22Rv1 (cell line): Measurements from ENCODE around the gene RTL1.

ENCODE experiments used
- CTCF ChIP-seq: fragments of 450-650 bp; IDR thresholded peaks from 2 replicates; pipeline ENCODE4 v1.5.1; 2017; ENCODE audit warnings: mild to moderate bottlenecking
- ZFX ChIP-seq: fragments of 450-650 bp; IDR thresholded peaks from 2 replicates; pipeline ENCODE4 v1.6.1; 2017; ENCODE audit warnings: antibody characterized with exemption, borderline replicate concordance

GRCh38 chr14:100836311-100836805, 67.2 kb downstream of the RTL1 start:
- TF ChIP-seq CTCF = no peak
- TF ChIP-seq ZFX = no peak
